Measurements from ENCODE around the gene EXOC3.

GRCh38 chr5:488241-488640, 45.3 kb downstream of the EXOC3 start:
- TF ChIP-seq CTCF (IDR thresholded peaks at IDR 0.05) (no peak), ELF4 (CRISPR knock-in tag; IDR thresholded peaks at IDR 0.05; ENCODE audit: low read depth) (no peak), ZNF512 (CRISPR knock-in tag; IDR thresholded peaks at IDR 0.05; ENCODE audit: borderline replicate concordance) (no peak), NFYB (CRISPR knock-in tag; conservative IDR thresholded peaks at IDR 0.05; ENCODE audit: low read depth) (no peak), TEAD4 (CRISPR knock-in tag; IDR thresholded peaks at IDR 0.05) (no peak), ZNF263 (CRISPR knock-in tag; IDR thresholded peaks at IDR 0.05; ENCODE audit: low read depth) (no peak), ZNF416 (CRISPR knock-in tag; IDR thresholded peaks at IDR 0.05) (no peak), FOXJ3 (CRISPR knock-in tag; IDR thresholded peaks at IDR 0.05; ENCODE audit: borderline replicate concordance) (no peak), E2F5 (CRISPR knock-in tag; IDR thresholded peaks at IDR 0.05) (no peak), ATF6 (CRISPR knock-in tag; IDR thresholded peaks at IDR 0.05) (no peak), USF2 (CRISPR knock-in tag; IDR thresholded peaks at IDR 0.05) (no peak), JUN (CRISPR knock-in tag; IDR thresholded peaks at IDR 0.05) (no peak)

Measured in WTC11 (cell line).